Measurements from ENCODE around the gene IRS4.

IRS4 gene

DNA sequence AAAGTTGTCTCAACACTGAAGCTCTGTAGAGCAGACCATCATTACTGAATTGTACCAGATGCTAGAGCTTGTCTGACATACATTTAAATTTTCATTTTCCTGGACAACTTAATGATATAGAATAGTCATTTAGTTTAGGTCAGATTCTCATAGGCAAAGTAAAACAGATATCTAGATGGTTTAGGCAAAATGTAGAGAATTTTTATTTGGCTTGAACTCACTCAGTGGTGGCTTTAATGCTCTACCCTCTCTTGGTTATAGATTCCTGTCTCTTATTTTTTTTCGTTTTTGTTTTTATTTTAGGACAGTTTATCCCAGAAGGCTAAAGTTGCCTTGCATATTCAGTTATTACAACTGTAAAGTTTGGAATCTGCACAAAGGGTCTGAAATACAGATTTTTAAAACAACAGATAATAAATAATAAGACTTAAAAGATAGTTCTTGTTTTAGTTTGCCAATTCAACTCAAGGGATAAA, 4.0 kb upstream of the IRS4 start (continued):
- no peak for TF ChIP-seq ZNF350 (tag by site-specific recombination; IDR thresholded peaks at IDR 0.05)
- no peak for TF ChIP-seq OSR2 (tag by site-specific recombination; IDR thresholded peaks at IDR 0.05)
- TF ChIP-seq ZNF274 (IDR thresholded peaks at IDR 0.05; ENCODE audit: low read length): no peak
- TF ChIP-seq ZNF274 (tag by site-specific recombination; IDR thresholded peaks at IDR 0.05; ENCODE audit: borderline replicate concordance): no peak

GRCh38 chrX:108737754-108738153, 1.4 kb upstream of the IRS4 start:
- Histone ChIP-seq H3K4me3 (ENCODE audit: low read depth, low read length) (no peak overlapping the region), H3K4me1 (ENCODE audit: control insufficient read depth, insufficient read depth, low read length) (no peaks in the 10 kb centered on the region), H3K36me3 (ENCODE audit: control insufficient read depth in 2 of 2, insufficient read depth in 1 of 2, low read length in 2 of 2) (peaks cover 0 to 27% of the 10 kb centered on the region in 2 experiments; a peak in 1 of 3 replicates), H3K27ac (ENCODE audit: extremely low read depth, low read depth, low read length) (peak overlapping the region; percentile 61; the same call in 1 of the 2 replicates), H3K9me3 (ENCODE audit: control insufficient read depth, insufficient read depth, low read depth, low read length) (no peaks in the 10 kb centered on the region)
- TF ChIP-seq ZNF416 (tag by site-specific recombination; IDR thresholded peaks at IDR 0.05) (no peak), ZNF366 (tag by site-specific recombination; conservative IDR thresholded peaks at IDR 0.05) (peak; percentile 46; the same call in 1 of the 2 replicates), ZSCAN16 (tag by site-specific recombination; IDR thresholded peaks at IDR 0.05) (no peak), ZNF558 (tag by site-specific recombination; IDR thresholded peaks at IDR 0.05) (no peak), ZNF398 (tag by site-specific recombination; IDR thresholded peaks at IDR 0.05) (peak; percentile 77), ZNF202 (tag by site-specific recombination; IDR thresholded peaks at IDR 0.05; ENCODE audit: borderline replicate concordance) (no peak), ZNF610 (tag by site-specific recombination; IDR thresholded peaks at IDR 0.05; ENCODE audit: borderline replicate concordance) (no peak), ZNF239 (tag by site-specific recombination; IDR thresholded peaks at IDR 0.05) (no peak), ZNF112 (tag by site-specific recombination; IDR thresholded peaks at IDR 0.05) (no peak), ZNF514 (tag by site-specific recombination; IDR thresholded peaks at IDR 0.05) (no peak), ZNF146 (tag by site-specific recombination; IDR thresholded peaks at IDR 0.05) (no peak), ZNF157 (tag by site-specific recombination; IDR thresholded peaks at IDR 0.05) (no peak), ZNF473 (tag by site-specific recombination; IDR thresholded peaks at IDR 0.05) (no peak), ZNF354C (tag by site-specific recombination; IDR thresholded peaks at IDR 0.05; ENCODE audit: borderline replicate concordance, low read depth) (no peak), PRDM1 (tag by site-specific recombination; IDR thresholded peaks at IDR 0.05) (peak; percentile 77; the same call in 1 of the 2 replicates), SCRT1 (tag by site-specific recombination; IDR thresholded peaks at IDR 0.05; ENCODE audit: borderline replicate concordance) (no peak), ZNF394 (tag by site-specific recombination; IDR thresholded peaks at IDR 0.05; ENCODE audit: borderline replicate concordance) (no peak), ZNF785 (tag by site-specific recombination; IDR thresholded peaks at IDR 0.05) (no peak), ZNF530 (tag by site-specific recombination; IDR thresholded peaks at IDR 0.05; ENCODE audit: low read depth) (no peak), KLF7 (tag by site-specific recombination; IDR thresholded peaks at IDR 0.05; ENCODE audit: borderline replicate concordance) (no peak)
- TF ChIP-seq, protein P1, sequence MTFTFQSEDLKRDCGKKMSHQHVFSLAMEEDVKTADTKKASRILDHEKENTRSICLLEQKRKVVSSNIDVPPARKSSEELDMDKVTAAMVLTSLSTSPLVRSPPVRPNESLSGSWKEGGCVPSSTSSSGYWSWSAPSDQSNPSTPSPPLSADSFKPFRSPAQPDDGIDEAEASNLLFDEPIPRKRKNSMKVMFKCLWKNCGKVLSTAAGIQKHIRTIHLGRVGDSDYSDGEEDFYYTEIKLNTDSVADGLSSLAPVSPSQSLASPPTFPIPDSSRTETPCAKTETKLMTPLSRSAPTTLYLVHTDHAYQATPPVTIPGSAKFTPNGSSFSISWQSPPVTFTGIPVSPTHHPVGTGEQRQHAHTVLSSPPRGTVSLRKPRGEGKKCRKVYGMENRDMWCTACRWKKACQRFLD (tag by site-specific recombination; IDR thresholded peaks at IDR 0.05): no peak
- CTCF ChIA-PET: interaction anchor here (0.6 to 0.7 kb wide), 2 partner anchors 12 to 129 kb away, joined by 4 read pairs; no protein-coding TSS in a partner anchor
- POLR2A ChIA-PET: no interaction called here
